Measurements from ENCODE around the gene MICU1.

MICU1 gene

GRCh38 chr10:72322280-72323058 lies 303.4 kb downstream of the MICU1 start:
- Histone ChIP-seq H3K4me1 (peaks cover 93% of the 10 kb centered on the region), H3K27me3 (no peaks in the 10 kb centered on the region), H3K4me3 (no peak overlapping the region; the same call in 1 of the 2 replicates), H3K9me3 (no peaks in the 10 kb centered on the region), H3K36me3 (no peaks in the 10 kb centered on the region), H3K27ac (peak overlapping the region; percentile 98), H3K9ac (peak overlapping the region; percentile 89), H4K20me1 (no peaks in the 10 kb centered on the region), H3K4me2 (peak overlapping the region; percentile 81)
- TF ChIP-seq Cebpa-rat (IDR thresholded peaks at IDR 0.05) = no peak

- Histone ChIP-seq H3K36me3 (no peaks in the 10 kb centered on the region), H4K20me1 (no peaks in the 10 kb centered on the region), H3K27ac (peak overlapping the region; percentile 98), H3K4me1 (peaks cover 93% of the 10 kb centered on the region), H3K4me2 (peak overlapping the region; percentile 81), H3K9me3 (no peaks in the 10 kb centered on the region), H3K9ac (peak overlapping the region; percentile 89), H3K27me3 (no peaks in the 10 kb centered on the region), H3K4me3 (no peak overlapping the region; the same call in 1 of the 2 replicates)
- no peak for TF ChIP-seq Cebpa-rat (IDR thresholded peaks at IDR 0.05)
Observed at GRCh38 chr10:72322030-72322279, 303.9 kb downstream of the MICU1 start.

GRCh38 chr10:72321248-72322029 lies 304.4 kb downstream of the MICU1 start:
- Histone ChIP-seq H3K4me3 (peak overlapping the region; percentile 58), H3K4me2 (peak overlapping the region; percentile 81), H3K9ac (peak overlapping the region; percentile 89), H4K20me1 (no peaks in the 10 kb centered on the region), H3K4me1 (peaks cover 93% of the 10 kb centered on the region), H3K9me3 (no peaks in the 10 kb centered on the region), H3K36me3 (no peaks in the 10 kb centered on the region), H3K27me3 (no peaks in the 10 kb centered on the region), H3K27ac (peak overlapping the region; percentile 98)
- no peak for TF ChIP-seq Cebpa-rat (IDR thresholded peaks at IDR 0.05)

- no peaks in the 10 kb centered on the region for H3K9me3 ChIP-seq
- H3K4me1 ChIP-seq = peaks cover 98% of the 10 kb centered on the region
- H3K4me3 ChIP-seq = peak overlapping the region; percentile 58
Observed at GRCh38 chr10:72320676-72321247, 305.1 kb downstream of the MICU1 start.

GRCh38 chr10:72319416-72320254 lies 306.2 kb downstream of the MICU1 start:
- Histone ChIP-seq H3K27me3 (no peaks in the 10 kb centered on the region), H3K9ac (peak overlapping the region; percentile 89), H4K20me1 (no peaks in the 10 kb centered on the region), H3K4me1 (peaks cover 98% of the 10 kb centered on the region), H3K36me3 (no peaks in the 10 kb centered on the region), H3K4me2 (peak overlapping the region; percentile 81), H3K27ac (peak overlapping the region; percentile 98), H3K4me3 (peak overlapping the region; percentile 58), H3K9me3 (no peaks in the 10 kb centered on the region)
- TF ChIP-seq Cebpa-rat (IDR thresholded peaks at IDR 0.05) = peak; percentile 98

More at GRCh38 chr10:72320676-72321247, 305.1 kb downstream of the MICU1 start:
- Histone ChIP-seq H3K4me2 (peak overlapping the region; percentile 81), H3K27ac (peak overlapping the region; percentile 98), H3K27me3 (no peaks in the 10 kb centered on the region), H4K20me1 (no peaks in the 10 kb centered on the region), H3K36me3 (no peaks in the 10 kb centered on the region), H3K9ac (peak overlapping the region; percentile 89)
- peak; percentile 82 for TF ChIP-seq Cebpa-rat (IDR thresholded peaks at IDR 0.05)

- Histone ChIP-seq H4K20me1 (no peaks in the 10 kb centered on the region), H3K27me3 (no peaks in the 10 kb centered on the region), H3K4me2 (peak overlapping the region; percentile 81), H3K9me3 (no peaks in the 10 kb centered on the region), H3K9ac (peak overlapping the region; percentile 89), H3K36me3 (no peaks in the 10 kb centered on the region), H3K4me3 (peak overlapping the region; percentile 58), H3K4me1 (peaks cover 94% of the 10 kb centered on the region), H3K27ac (peak overlapping the region; percentile 98)
- no peak for TF ChIP-seq Cebpa-rat (IDR thresholded peaks at IDR 0.05)
Observed at GRCh38 chr10:72318418-72319262, 307.2 kb downstream of the MICU1 start.

Data from BLaER1 (cell line).